ENCODE results near the gene SLC39A6.
A peak's percentile ranks its signal among the peaks of the same experiment; 100 is the strongest.
"Not testable (repeated sequence)": the region's sequence is repeated elsewhere in the genome, so short reads cannot be mapped to it uniquely, and the experiment has no call there.

The SLC39A6 gene, protein sequence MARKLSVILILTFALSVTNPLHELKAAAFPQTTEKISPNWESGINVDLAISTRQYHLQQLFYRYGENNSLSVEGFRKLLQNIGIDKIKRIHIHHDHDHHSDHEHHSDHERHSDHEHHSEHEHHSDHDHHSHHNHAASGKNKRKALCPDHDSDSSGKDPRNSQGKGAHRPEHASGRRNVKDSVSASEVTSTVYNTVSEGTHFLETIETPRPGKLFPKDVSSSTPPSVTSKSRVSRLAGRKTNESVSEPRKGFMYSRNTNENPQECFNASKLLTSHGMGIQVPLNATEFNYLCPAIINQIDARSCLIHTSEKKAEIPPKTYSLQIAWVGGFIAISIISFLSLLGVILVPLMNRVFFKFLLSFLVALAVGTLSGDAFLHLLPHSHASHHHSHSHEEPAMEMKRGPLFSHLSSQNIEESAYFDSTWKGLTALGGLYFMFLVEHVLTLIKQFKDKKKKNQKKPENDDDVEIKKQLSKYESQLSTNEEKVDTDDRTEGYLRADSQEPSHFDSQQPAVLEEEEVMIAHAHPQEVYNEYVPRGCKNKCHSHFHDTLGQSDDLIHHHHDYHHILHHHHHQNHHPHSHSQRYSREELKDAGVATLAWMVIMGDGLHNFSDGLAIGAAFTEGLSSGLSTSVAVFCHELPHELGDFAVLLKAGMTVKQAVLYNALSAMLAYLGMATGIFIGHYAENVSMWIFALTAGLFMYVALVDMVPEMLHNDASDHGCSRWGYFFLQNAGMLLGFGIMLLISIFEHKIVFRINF

DNA sequence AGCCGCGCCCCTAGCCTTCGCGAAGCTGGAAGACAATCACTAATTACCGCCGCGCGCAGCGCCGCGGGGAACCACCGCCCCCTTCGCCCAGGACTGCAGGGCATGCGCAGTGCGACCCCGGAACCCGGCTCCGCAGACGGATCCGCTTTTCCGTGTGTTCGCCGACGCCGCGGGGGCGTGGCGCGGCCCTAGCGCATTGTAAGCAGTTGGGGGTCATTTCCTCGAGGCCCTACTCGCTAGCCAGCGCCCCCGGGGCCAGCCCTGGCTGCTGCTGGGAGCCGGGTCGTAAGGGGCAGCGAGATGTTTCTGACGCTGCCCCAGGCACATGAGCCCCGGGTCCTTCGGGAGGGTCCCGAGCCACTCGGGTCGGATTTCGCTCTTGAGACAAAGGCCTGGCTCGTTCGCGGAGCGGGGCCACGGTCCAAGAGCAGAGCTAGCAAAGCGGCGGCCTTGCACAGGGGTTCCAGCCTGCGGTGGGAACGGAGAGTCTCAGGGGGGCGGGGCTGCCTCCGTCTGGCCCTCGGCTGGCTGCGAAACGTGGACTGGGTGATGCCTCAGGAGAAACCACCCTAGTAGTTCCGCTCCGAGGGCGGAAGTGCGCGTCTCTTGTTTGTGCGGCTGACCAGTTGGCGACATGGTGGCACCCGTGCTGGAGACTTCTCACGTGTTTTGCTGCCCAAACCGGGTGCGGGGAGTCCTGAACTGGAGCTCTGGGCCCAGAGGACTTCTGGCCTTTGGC is at the start of gene SLC39A6, which contains the start of gene ELP2:
Gene SLC39A6, minus strand, starts transcription at position 41 of the 739 bp plus-strand sequence. CDS start 2,333 bp downstream, outside the sequence.
Gene ELP2, plus strand, starts transcription at position 600 of the 739 bp plus-strand sequence. Its CDS starts 35 bp downstream, at position 635.
- peak; percentile 95 to 96 for DNase-seq (ENCODE audit: low read depth in 2 of 2)

DNA sequence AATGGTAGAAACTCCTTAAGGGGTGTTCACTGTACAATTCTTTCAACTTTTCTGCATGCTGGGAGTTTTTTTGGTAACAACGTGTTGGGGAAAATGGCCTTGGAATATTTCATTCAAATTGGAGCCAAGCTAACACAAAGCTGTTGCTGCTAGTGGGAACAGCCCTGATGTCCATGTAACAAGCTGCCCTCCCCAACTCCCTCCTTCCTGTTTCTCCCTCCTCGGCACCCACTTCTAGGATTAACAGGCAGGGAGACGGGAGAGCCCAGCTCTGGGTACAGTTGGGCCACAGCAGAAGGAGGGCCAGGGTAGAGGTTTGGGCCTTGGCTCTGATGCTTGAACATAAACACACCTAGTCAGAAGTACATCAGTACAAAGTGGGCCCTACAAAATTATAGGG is 48.8 kb upstream of the SLC39A6 start:
- no peak for DNase-seq (ENCODE audit: low read depth in 2 of 2)

DNA sequence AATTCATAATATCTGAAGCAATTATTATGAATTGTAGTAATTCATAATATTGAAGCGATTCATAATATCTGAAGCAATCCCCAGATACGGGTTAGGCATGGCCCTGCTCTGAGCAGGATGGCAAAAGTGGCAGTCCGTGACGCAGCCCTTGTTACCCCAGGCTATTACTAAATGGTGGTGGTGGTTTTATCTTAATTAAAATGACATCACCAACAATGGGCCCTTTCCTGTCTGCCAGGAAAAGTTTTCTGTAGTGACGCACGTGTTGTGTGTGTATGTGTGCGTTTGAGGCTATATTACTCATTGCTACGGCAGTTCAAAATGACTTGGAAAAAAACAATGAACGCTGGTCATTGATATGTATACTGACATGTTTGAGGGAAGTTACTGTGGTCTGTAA is 47.6 kb upstream of the SLC39A6 start:
- no peak for DNase-seq (ENCODE audit: low read depth in 2 of 2)

DNA sequence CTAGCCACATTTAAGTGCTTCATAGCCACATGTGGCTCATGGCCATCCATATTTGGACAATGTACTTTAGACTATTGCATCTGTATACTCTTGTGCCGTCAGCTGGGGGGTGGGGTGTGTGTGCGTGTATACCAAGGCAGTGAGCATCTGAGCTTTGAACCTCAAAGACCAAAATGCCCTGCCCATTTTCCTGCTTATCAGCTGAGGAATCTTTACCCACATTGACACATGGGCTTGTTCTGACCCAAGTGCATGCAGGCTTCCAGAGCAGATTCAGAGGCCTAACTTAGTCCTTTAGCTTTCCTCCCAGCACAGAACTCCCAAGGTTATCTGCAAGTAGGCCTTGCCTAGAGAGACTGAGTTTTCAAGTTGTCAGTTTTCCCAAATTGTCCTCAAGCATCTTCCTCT is 47.0 kb upstream of the SLC39A6 start:
- DNase-seq (ENCODE audit: low read depth in 2 of 2), result no peak

DNA sequence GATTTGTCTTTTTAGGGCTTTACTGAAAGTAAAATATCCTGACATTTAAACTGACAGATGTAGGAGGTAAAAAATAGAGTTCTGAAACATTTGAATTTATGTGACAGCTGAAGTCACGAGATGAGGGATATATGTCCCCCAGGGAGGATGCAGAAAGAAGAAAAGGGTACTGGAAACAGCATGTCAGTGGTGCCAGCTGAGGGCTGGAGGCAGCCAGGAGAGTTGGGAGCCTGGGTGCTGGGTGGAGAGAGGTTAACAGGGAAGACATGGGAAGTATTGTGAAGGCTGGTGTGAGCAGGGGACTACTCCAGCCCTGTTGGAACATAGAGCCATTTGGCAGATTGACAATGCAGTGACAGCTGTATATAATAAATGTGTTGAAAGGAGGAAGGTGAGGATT is 46.3 kb upstream of the SLC39A6 start:
- no peak for DNase-seq (ENCODE audit: low read depth in 2 of 2)

DNA sequence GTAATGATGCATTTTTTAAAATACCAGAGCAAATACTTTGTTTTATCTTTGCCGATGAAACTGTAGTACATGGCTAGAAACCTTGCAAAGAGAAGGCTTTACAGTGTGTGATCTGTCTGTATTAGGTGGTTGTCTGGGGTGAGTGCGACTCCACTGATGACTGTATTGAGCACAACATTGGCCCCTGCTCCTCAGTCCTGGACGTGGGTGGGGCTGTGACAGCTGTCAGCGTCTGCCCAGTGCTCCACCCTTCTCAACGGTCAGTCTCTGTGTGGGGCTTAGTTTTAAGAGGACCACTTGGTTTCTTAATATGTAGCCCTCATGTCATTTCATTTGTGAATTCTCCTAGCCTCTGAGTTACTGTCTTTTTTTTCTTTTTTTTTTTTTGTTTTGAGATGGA is 40.8 kb upstream of the SLC39A6 start:
- DNase-seq (ENCODE audit: low read depth in 2 of 2), result no peak

DNA sequence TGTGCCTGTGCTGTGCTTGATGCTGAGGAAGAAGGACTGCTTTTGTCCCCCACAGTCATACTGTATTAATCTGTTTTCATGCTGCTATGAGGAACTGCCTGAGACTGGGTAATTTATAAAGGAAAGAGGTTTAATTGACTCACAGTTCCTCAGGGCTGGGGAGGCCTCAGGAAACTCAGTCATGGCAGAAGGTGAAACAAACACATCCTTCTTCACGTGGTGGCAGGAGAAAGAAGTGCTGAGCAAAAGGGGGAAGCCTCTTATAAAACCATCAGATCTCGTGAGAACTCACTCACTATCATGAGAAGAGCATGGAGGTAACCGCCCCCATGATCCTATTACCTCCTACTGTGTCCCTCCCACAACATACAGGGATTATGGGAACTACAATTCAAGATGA is 39.2 kb upstream of the SLC39A6 start:
- not testable (repeated sequence) for DNase-seq (ENCODE audit: low read depth in 2 of 2)

DNA sequence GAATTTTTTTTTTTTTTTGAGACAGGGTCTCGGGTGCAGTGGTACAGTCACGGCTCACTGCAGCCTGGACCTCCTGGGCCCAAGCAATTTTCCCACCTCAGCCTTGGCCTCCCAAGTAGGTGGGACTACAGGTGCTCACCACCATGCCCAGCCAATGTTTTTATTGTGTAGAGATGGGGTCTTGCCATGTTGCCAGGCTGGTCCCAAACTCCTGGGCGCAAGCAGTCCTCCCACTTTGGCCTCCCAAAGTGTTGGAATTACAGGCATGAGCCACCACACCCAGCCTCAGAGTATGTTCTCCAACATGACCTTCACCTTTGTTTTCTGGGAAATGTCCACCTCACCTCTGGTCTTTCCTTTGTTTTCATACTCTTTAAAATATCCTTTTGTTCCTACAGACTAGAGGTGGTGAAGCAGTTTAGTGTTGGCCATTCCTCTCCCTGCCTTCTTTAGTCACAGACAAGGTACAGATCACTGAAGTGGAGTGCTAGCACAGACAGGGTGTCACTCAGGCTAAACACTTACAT is 38.6 kb upstream of the SLC39A6 start:
- no peak for DNase-seq (ENCODE audit: low read depth in 2 of 2)

DNA sequence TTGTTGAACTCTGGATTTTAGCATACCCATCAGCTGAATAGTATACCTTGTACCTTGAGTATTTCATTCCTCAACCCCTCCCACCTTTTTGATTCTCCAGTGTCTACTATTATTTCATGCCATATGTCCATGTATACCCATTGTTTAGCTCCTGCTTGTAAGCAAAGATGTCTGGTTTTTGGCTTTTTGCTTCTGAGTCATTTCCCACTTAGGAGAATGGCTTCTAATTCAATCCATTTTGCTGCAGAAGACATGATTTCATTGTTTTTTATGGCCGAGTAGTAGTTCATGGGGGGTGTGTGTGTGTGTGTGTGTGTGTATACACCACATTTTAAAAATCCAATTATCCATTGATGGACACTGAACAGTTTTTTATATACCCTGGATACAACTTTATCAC is 33.8 kb upstream of the SLC39A6 start:
- no peak for DNase-seq (ENCODE audit: low read depth in 2 of 2)

DNA sequence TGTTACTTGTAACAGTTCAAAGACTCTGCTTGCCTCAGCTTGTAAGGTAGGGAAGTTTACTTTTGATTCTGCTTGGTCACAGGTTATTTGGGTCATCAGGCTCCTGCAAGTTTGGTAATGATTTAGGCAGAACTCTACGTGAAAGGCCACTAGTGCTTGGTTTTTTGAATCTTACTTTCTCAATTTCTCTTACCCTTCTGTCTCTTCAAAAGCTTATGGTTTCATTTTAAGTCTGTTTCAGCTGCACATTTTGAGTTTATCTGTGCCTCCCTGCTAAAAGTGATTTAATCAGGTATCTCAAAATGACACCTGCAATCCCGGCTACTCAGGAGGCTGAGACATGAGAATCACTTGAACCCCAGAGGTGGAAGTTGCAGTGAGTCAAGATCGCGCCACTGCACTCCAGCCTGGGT is 31.8 kb upstream of the SLC39A6 start:
- DNase-seq (ENCODE audit: low read depth in 2 of 2), result no peak

DNA sequence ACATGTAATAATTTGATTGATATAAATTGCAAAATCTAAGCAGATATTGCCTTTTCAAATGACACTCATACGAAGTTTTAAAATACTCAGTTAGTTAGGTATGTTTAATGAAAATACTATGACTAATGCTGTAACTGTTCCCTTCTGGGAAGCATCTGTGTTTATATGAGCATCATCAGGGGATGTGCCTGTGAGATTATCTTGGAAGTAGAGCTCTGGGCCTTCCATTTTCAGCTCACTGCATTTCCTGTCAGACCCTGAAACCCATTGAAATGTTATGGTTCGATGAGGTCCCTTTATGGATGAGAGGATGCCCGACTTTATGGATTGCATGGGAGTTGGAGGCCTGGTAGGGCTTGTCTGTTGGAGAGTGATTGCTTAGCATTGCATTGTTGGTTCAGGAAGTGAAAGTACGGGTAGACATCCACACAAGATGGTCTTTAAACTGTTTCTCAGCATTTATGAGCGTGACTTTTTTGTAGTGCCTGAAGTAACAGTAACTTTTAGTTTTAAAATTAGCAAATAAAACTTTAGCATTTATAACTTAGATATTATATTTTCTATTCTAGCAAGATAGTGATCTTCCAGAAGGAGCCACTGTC is 29.2 kb upstream of the SLC39A6 start:
- no peak for DNase-seq (ENCODE audit: low read depth in 2 of 2)

DNA sequence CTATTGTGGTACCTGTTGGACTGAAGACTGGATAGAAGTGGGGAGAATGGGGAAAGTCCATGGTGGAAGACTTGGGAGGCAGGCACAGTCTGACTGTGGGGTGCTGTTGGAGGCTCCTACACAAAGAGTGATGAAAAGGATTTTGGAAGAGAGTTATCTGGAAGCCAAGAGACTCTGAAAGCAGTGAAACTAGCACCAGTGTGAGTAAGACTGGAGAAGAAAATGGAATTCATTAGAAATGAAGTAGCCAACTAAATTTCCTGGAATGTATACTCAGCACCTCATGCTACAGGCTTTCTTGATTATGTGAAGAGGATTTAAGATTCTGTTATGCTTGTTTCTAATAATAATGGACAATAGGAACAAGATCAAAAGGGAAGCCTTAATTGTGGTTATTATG is 28.3 kb upstream of the SLC39A6 start:
- DNase-seq (ENCODE audit: low read depth in 2 of 2), result no peak

DNA sequence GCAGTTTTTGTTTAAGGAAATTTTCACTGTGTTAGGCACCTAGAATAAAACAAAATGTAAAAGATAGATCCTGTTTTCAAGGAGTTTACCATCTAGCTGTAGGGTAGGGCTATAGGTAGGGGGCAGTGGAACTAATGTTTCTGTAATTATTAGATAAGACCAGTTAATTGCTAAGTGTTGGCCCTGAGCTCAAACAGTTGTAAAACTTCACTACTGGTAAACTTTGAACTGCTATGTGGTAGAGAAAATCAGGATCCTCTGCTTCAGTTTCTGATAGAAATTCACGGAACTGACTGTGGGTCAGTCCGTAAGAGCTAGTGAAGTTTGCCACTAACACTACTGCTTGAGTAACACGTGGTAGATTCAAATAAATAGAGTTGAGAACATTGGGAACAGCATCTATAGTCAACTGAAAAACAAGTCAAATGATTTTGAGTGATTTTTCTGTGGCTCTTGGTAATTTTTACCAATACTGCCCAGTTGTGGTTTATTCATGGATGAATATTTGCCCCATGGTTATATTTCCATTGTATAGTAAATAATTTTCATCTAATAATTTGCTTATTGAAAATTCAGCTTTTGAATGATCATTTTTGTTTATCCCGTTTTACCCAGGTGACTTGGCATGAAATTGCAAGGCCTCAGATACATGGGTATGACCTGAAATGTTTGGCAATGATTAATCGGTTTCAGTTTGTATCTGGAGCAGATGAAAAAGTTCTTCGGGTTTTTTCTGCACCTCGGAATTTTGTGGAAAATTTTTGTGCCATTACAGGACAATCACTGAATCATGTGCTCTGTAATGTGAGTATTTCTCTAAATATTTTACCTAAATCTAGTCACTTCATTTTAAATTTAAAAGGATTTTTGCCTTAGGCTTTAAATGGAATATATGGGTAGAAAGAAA is 27.0 kb upstream of the SLC39A6 start:
- no peak for DNase-seq (ENCODE audit: low read depth in 2 of 2)

DNA sequence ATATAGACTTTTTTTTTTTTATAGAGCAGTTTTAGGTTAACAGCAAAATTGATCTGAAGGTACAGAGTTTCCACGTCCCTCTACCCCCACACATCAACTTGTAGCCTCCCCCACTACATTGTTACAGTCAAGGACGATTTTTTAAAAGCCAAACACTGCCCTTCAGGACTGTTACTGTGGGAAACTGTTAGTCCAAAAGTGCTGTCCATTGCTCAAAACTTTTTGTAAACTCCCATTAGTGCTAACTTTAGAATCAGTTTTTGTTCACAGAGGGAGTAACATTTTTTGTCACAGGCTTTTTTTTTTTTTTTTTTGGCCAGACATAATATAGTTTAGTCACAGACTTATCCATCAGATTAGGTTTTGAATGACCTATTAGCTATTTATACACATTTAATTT is 24.6 kb upstream of the SLC39A6 start:
- DNase-seq (ENCODE audit: low read depth in 2 of 2), result no peak

DNA sequence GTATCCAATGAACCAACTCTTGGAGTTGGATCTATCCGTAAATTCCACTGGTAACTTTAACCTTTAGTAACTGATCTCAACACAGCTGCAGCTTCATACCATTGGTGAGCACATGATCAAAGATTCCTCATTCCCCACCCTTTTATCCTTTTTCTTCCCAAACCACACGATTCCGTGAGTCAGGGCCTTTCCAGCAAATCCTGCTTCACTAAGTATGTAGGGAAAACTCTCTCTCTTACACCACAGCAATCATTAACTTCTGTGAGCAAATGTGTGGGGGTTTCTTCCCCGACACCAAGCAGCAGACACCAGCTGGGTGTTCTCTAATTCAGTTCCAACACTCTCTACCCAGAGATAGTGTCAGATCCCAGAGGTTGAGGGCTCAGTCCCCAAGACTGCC is 24.1 kb upstream of the SLC39A6 start:
- no peak for DNase-seq (ENCODE audit: low read depth in 2 of 2)

DNA sequence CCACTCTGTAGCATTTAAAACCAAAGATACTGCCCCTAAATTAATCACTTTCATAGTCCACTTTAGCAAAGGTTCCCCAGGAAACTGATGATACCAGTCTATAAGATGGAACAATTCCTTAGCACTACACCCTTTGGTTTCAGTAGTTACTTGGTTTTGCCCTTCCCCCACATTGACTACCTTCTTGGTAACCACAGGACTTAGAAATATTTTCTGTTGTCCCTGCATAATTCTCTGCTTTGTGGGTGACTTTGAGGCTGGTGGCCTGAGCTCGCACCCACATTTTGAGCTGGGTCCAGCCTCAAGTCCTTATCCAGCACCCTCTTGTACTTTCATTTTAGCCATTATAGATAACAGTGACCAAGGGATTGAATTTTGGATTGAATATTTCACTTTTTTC is 23.6 kb upstream of the SLC39A6 start:
- no peak for DNase-seq (ENCODE audit: low read depth in 2 of 2)

DNA sequence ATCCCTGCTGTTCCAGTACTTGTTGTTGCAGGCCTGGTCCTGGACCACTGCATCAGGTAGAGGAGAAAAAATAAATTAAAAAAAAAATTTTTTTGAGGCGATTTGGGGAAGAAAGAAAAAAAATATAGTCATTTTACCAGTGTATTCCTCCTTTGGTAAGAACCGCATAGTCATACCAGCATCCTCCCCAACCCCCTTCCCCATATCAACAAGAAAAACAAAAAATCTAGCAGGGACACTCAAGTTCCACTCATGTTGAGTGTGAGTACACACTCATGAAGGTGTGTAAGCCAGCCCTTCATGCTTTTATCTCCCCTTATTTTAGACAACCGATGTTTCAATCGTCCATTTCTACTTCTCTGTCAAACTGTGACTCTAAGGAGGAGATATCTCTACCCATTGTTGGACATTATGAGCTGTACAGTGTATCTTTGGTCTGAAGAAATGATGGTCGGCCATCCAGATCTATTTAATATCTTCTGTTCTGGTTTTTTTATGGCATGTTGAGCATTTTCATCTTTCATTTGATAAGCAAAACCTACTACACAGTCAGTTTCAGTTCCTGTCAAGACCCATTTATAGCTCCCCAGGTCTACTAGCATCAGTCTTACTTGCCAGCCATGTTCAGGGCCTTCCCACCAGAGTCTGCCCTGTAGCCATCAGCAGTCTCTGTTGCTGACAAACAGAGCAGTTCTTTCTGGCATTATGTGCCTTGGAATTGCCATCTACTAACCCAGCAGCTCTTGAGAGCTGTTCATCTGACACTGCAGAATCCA is 20.6 kb upstream of the SLC39A6 start:
- DNase-seq (ENCODE audit: low read depth in 2 of 2), result no peak

DNA sequence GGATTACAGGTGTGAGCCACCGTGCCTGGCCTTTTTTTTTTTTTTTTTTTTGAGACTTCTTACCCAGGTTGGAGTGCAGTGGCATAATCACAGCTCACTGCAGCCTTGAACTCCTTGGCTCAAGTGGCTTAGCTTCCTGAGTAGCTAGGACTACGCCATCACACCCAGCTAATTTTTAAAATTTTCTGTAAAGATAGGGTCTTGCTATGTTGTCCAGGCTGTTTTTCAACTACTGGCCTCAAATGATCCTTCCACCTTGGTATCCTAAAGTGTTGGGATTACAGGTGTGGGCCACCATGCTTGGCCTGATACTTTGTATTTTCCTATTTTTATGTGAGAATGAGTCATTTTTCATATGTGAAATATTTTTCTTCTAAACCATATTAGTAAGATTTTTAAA is 14.3 kb upstream of the SLC39A6 start:
- no peak for DNase-seq (ENCODE audit: low read depth in 2 of 2)

DNA sequence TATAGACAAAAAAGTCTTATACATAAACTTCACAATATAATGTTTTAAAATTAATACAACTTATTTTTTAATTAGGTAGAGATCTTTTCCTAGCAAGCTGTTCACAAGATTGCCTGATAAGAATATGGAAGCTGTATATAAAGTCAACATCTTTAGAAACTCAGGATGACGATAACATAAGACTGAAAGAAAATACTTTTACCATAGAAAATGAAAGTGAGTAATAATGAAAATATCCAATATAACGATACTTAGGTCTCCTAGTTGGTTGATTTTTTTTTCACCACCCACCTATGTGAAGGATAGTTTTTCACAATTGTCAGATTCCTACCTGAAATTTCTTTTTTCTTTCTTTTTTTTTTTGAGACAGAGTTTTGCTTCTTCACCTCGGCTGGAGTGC is 13.6 kb upstream of the SLC39A6 start:
- DNase-seq (ENCODE audit: low read depth in 2 of 2), result no peak

DNA sequence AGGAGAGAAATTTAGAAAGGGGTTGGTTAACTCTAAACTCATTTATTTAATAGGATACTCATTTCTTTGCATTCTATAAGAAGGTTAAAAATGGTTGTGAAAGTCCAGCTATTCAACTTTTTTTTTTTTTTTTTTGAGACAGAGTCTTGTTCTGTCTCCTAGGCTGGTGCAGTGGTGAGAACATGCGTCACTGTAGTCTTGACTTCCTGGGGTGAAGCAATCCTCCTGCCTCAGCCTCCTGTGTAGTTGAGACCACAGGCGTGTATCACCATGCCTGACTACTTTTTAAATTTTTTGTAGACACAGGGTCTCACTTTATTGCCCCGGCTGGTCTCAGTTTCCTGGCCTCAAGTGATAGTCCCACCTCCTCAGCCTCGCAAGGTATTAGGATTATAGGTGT is 12.4 kb upstream of the SLC39A6 start:
- DNase-seq (ENCODE audit: low read depth in 2 of 2), result no peak

Measured in stimulated activated CD4-positive, alpha-beta T cell treated with anti-CD3 and anti-CD28 coated beads, Interleukin-1b, Interleukin-23, amount 100 ng/mL, for 4 hours (primary cell).